Right atrium auricular region (tissue), 2 donors: ENCODE data around the gene RPS3. TPM values are rescaled to one million over a fixed set of nuclear protein-coding genes. Genes with fewer than 3 reads are reported as not detected.
"Not testable (repeated sequence)": the region's sequence is repeated elsewhere in the genome, so short reads cannot be mapped to it uniquely, and the experiment has no call there.

Experiments
- DNase-seq: peaks from one replicate; pipeline ENCODE4 v3.0.0-alpha.2; 2019; ENCODE audit warnings: low spot score
- H3K27ac ChIP-seq, 2 donors: fragments of 200-600 bp; sonication (generic); 1 replicate in 1 of 2; 2 replicates in 1 of 2; pipeline ENCODE4 v1.5.1; 2016 to 2019
- H3K27me3 ChIP-seq, 2 donors: fragments of 200-600 bp; sonication (generic); one replicate each; pipeline versions ENCODE4 v1.5.1 to v1.6.0; 2017 to 2019
- H3K36me3 ChIP-seq: fragments of 200-600 bp; sonication (generic); one replicate; pipeline ENCODE4 v1.5.1; 2016
- H3K4me1 ChIP-seq, 2 donors: fragments of 200-600 bp; sonication (generic); one replicate each; pipeline versions ENCODE4 v1.5.1 to v1.6.0; 2017 to 2019
- H3K4me3 ChIP-seq, 2 donors: fragments of 200-600 bp; sonication (generic); 1 replicate in 1 of 2; 2 replicates in 1 of 2; pipeline ENCODE4 v1.5.1; 2017 to 2019; ENCODE audit warnings: mild to moderate bottlenecking in 1 of 2, moderate library complexity in 1 of 2
- H3K9me3 ChIP-seq, 2 donors: fragments of 200-600 bp; sonication (generic); one replicate each; pipeline ENCODE4 v1.5.1; 2019
- CTCF ChIP-seq, 2 donors: fragments of 200-600 bp; sonication (generic); IDR thresholded peaks; one replicate each; pipeline ENCODE4 v1.5.1; 2019; ENCODE audit warnings: antibody characterized with exemption in 2 of 2
- total RNA-seq, 2 donors: library from RNA; depleted of rRNA; stranded (reverse); fragments of >200 nt; gene quantifications; one replicate each; pipeline ENCODE4 v1.1.0, GENCODE V29; 2016

The RPS3 gene
- total RNA-seq, 2 donors from 2014 or later, result 391 to 983 TPM

- no peak for DNase-seq
- TF ChIP-seq CTCF (IDR thresholded peaks at IDR 0.05), result no peak
Observed at GRCh38 chr11:75403983-75404658, 4.8 kb downstream of the RPS3 start.

DNA sequence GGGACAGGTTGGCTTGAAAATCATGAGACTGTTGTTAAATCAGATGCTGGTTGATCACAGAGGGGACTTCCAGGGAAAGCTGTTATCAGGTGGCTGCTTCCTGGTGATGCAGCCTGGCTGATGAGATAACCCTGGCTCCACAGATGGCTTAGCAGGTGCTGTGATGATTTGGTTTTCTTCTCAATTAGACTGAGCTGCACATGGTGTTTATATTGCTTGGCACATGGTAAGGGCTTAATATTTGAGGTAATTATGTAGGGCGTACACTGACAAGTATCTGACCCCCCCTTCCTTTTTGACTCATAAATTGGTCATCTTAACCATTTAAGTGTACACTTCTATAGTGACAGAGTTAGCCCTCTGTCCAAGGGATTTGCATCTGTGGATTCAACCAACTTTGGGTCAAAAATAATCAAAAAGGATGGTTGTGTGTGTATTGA lies 7.0 kb downstream of the RPS3 start:
- H3K4me1 ChIP-seq, result peaks cover 0 to 18% of the 10 kb centered on the region in 2 donors
- DNase-seq, result no peak
- H3K27me3 ChIP-seq, result no peaks in the 10 kb centered on the region
- no peak overlapping the region for H3K27ac ChIP-seq
- no peak overlapping the region for H3K4me3 ChIP-seq
- peaks cover 64% of the 10 kb centered on the region for H3K36me3 ChIP-seq
- no peak for TF ChIP-seq CTCF (IDR thresholded peaks at IDR 0.05)
- H3K9me3 ChIP-seq, result no peaks in the 10 kb centered on the region

More at GRCh38 chr11:75403983-75404658, 4.8 kb downstream of the RPS3 start:
- Histone ChIP-seq H3K4me3 (no peak overlapping the region), H3K27ac (no peak overlapping the region), H3K4me1 (peaks cover 0 to 31% of the 10 kb centered on the region in 2 donors), H3K36me3 (peaks cover 70% of the 10 kb centered on the region), H3K27me3 (no peaks in the 10 kb centered on the region), H3K9me3 (no peaks in the 10 kb centered on the region)

DNA sequence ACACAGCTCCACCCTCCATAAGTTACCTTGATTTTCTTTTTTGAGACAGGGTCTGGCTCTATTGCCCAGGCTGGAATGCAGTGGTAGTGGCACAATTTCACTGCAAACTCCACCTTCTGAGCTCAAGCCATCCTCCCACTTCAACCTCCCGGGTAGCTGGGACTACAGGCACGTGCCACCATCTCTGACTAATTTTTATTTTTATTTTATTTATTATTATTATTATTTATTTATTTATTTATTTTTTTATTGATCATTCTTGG lies 9.6 kb downstream of the RPS3 start:
- no peaks in the 10 kb centered on the region for H3K27me3 ChIP-seq
- H3K9me3 ChIP-seq, result no peaks in the 10 kb centered on the region
- H3K4me1 ChIP-seq, result no peaks in the 10 kb centered on the region
- no peak overlapping the region for H3K27ac ChIP-seq
- peaks cover 42% of the 10 kb centered on the region for H3K36me3 ChIP-seq
- TF ChIP-seq CTCF (IDR thresholded peaks at IDR 0.05), result no peak
- no peak overlapping the region for H3K4me3 ChIP-seq
- no peak for DNase-seq

GRCh38 chr11:75409971-75410370 lies 10.7 kb downstream of the RPS3 start:
- not testable (repeated sequence) for DNase-seq, H3K4me1 ChIP-seq, H3K27me3 ChIP-seq, H3K9me3 ChIP-seq, H3K27ac ChIP-seq, H3K4me3 ChIP-seq
- H3K36me3 ChIP-seq, result peaks cover 36% of the 10 kb centered on the region

GRCh38 chr11:75413146-75413545 lies 13.8 kb downstream of the RPS3 start:
- not testable (repeated sequence) for H3K27ac ChIP-seq, H3K4me1 ChIP-seq, H3K27me3 ChIP-seq, H3K4me3 ChIP-seq, H3K9me3 ChIP-seq, DNase-seq
- peaks cover 21% of the 10 kb centered on the region for H3K36me3 ChIP-seq

- DNase-seq, result no peak
- Histone ChIP-seq H3K4me3 (no peak overlapping the region), H3K4me1 (peaks cover 0 to 7% of the 10 kb centered on the region in 2 donors), H3K27ac (no peak overlapping the region), H3K9me3 (no peaks in the 10 kb centered on the region), H3K27me3 (no peaks in the 10 kb centered on the region), H3K36me3 (peaks cover 17% of the 10 kb centered on the region)
- TF ChIP-seq CTCF (IDR thresholded peaks at IDR 0.05), result no peak
Observed at GRCh38 chr11:75413864-75414263, 14.5 kb downstream of the RPS3 start.
